Lung microvascular endothelial cell (primary cell): Measurements from ENCODE around the gene PTPN1. TPM values are rescaled to one million over a fixed set of nuclear protein-coding genes. Genes with fewer than 3 reads are reported as not detected.
"Not testable (repeated sequence)": the region's sequence is repeated elsewhere in the genome, so short reads cannot be mapped to it uniquely, and the experiment has no call there.

Source experiments
- DNase-seq, 2 donors: peaks; one replicate each; pipeline versions ENCODE4 v3.0.0 to v3.0.0-alpha.2; 2010; ENCODE audit warnings: low read depth in 2 of 2
- total RNA-seq: library from RNA; depleted of rRNA; stranded (reverse); fragments of >200 nt; gene quantifications from 2 replicates; pipeline ENCODE4 v1.2.1, GENCODE V29; 2014

PTPN1 gene
- total RNA-seq, 1 donor from 2014 or later: 25.6 TPM

GRCh38 chr20:50608750-50609104, 98.5 kb downstream of the PTPN1 start:
- no peak for DNase-seq

DNA sequence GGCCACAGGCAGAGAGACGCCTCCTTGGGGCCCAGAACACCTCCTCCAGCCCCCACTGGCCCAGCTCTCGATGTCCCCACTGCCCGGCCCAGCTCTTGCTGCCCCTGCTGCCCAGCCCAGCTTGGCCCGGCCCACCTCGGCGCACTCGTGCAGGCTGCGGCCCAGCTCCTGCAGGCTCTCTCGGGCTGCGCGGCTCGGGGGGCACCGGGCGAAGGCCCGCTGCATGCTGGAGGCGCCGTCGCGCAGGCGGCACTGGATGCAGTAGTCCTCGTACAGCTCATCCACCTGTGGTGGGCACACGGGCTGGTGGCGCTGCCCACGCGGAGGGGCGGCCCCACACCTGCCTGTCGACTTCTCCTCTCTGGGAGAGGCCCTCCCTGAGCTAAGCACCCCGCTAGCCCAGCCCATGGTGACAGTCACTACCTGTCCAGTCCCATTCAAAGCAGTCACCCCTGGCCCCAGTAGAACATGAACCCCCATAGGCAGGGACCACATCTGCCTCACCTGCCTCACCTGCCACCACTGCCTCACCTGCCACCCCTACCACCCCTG, 99.3 kb downstream of the PTPN1 start:
- DNase-seq: no peak

DNA sequence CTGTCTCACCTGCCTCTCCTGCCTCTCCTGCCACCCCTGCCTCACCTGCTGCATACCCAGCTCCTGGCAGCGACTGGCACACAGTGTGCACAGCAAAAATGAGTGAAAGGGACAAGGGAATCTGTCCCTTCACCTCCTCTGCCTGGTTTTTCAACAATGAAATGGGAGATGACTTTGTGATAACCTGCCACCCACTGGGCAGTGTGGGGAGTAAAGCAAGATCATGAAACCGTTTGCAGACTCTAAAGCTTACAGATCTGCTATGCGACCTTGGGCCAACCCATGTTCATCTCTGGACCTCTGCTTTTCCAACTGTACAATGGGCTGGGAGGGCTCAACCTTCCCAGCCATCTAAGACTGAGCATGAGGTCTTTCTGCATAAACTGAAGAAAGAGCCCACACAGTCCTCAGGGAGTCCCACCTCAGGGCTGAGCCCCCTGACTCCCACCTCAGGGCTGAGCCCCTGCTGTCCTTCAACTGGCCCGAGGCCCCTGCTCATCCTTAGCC, 100.1 kb downstream of the PTPN1 start:
- DNase-seq: no peak

- no peak for DNase-seq
Observed at GRCh38 chr20:50611128-50611810, 101.1 kb downstream of the PTPN1 start.

DNA sequence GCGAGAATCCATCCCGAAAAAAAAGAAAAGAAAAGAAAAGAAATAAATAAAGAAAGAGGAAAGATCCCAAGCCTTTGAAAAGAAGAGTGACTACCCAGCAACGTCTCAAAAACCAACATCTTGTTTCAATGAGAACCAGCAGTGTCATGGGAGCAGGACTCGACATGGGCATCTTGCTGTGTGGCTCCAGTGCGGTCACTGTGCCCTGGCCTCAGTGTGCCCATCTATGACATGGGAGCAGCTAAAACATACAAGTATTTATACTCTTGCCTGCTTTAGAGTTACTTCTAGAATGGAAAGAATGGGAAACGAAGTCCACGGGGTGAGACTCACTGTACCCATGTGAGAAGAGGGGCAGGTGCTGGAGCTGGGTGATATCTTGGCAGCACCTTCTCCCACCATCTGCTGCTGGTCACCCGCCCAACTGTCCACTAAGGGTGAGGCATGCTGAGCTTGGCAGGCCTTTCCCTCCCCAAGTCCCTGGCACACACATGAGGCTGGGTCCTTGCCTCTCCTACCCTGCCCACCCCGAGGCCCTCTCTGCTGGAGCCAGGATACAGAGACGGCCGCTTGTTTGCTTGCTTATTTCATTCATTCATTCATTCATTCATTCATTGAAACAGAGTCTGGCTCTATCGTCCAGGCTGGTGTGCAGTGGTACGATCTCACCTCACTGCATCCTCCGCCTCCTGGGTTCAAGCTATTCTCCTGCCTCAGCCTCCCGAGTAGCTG, 103.4 kb downstream of the PTPN1 start:
- no peak for DNase-seq

DNA sequence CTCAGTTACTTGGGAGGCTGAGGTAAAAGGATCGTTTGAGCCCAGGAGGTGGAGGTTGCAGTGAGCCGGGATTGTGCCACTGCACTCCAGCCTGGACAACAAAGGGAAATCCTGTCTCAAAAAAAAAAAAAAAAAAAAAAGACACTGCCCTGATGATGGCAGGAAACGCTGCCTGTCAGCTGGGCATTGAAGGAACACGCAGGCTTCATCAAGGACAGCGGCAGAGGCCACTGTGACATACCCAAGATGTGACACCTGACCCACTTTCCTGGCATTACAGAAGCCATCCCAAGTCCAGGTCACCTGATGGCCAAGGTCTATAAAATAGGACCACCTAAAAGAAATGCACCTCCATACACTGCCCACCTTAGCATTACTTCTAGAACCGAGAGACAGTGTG, 105.2 kb downstream of the PTPN1 start:
- DNase-seq: no peak

GRCh38 chr20:50617022-50617421, 106.8 kb downstream of the PTPN1 start:
- DNase-seq: no peak

- DNase-seq: no peak
Observed at GRCh38 chr20:50618537-50618936, 108.4 kb downstream of the PTPN1 start.

- DNase-seq: not testable (repeated sequence)
Observed at GRCh38 chr20:50620459-50620858, 110.3 kb downstream of the PTPN1 start.

DNA sequence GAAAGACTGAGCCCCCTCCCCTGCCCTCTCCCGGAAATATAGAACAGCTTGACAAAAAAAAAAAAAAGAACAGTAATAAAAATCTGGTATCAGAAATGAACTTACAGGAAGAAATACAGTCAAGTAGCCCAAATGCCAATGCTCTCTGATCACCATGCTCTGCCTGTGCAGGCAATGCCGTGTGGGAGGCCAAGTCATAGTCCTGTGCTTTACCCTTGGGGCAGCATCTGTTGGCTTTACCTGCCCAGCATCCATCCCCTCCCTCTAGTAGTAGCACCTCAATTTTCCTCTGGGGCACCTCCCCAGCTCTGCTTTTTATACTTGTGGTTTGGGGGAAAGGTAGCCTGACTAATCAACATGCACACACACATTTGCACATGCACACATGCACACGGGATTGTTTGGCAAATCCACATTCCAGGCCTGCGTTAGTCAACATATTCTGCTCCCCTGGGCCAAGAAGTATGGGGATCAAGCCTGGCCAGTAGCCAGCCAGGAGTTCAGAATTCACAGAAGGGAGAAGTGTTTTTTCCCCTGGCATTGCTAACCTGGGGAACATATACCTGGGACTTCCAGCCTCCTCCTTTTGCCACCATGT, 111.0 kb downstream of the PTPN1 start:
- no peak for DNase-seq

GRCh38 chr20:50624351-50625016, 114.3 kb downstream of the PTPN1 start:
- DNase-seq: no peak

DNA sequence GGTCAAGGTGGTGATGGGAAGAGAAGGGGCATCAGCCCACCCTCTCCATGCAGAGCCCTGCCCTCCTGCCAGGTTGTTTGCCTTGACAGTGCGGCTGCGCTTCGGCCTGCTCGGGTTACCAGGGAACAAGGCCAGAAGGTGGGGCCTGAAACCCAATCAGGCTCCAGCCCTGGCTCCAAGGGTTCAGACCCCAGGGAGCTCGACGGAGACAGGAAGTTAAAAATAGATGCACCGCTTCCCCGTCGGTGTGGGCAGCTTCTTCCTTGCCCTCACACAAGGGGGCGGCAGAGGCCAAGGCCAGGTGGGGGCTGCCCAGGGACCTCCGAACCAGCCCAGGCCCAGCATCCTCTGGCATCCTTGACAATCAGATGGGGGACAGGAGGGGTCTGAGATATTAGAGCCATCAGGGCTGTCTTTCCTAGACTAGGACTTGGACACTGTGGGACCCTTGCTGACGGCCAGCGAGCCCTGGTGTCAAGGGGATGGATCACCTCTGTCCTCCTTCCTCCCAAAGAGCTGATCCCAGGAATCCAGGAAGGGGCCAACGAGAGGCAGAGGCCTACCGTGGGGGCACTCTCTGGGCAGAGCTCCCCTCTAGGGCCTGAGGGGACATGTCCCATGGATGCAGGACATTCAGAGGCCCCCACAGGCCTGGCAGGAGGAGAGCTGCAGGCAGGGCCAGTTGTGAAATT, 115.9 kb downstream of the PTPN1 start:
- peak; percentile 16 to 26 for DNase-seq

DNA sequence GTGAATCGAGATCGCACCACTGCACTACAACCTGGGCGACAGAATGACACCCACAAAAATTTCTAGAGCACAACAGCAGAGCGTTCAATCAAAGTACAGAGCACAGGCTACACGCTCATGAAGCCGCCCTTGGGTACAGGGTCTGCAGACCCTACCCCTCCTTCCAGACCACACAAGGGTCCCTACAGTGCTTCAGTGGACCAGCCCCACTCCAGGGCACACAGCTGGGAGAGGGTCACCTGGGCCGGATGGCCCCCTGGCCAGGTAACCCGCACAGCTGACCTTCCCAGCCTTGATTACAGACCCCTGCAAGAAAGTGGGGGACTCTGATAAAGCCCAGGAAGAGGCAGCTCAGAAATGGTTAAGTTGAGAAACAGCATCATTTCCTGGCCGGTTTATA, 117.6 kb downstream of the PTPN1 start:
- no peak for DNase-seq

GRCh38 chr20:50628332-50628731, 118.1 kb downstream of the PTPN1 start:
- no peak for DNase-seq

DNA sequence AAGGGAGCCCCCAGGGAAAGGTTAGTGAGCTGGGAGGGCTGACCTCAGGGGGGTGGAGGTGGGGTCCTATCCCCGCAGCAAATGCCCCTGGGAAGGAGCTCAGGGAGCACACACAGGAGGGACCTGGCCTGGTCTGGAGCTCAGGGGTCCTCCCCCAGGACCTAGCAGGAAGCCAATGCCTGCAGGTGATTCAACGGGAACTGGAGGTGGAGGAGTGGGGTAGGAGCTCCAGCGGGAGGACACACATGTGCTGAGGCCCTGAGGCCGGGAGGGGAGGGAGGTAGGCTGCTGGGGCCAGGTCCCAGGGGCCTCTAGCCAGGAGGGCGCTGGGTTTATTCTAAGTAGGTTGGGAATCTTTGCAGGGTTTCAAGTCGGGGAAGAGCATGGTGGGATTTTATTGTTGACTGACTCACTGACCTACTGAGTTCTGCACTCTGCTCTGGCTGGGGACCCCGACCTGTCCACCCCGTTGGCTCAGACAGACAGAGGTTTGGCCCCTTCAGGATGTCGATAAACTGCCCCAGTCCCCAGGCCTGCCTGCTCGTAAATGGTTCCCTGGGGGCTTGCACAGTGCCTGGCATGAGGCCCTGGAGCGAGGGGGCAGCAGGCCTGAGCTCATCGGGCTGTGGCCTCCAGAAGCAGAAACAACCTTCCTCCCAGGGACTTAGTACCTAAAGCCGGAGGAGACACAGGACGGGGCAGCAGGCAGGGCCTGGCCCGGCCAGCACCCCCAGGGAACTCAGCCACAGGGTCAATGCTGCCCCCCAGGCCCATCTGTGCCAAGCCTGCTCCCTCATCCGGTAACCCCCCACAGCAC, 118.9 kb downstream of the PTPN1 start:
- no peak for DNase-seq

GRCh38 chr20:50629670-50630045, 119.5 kb downstream of the PTPN1 start:
- no peak for DNase-seq

DNA sequence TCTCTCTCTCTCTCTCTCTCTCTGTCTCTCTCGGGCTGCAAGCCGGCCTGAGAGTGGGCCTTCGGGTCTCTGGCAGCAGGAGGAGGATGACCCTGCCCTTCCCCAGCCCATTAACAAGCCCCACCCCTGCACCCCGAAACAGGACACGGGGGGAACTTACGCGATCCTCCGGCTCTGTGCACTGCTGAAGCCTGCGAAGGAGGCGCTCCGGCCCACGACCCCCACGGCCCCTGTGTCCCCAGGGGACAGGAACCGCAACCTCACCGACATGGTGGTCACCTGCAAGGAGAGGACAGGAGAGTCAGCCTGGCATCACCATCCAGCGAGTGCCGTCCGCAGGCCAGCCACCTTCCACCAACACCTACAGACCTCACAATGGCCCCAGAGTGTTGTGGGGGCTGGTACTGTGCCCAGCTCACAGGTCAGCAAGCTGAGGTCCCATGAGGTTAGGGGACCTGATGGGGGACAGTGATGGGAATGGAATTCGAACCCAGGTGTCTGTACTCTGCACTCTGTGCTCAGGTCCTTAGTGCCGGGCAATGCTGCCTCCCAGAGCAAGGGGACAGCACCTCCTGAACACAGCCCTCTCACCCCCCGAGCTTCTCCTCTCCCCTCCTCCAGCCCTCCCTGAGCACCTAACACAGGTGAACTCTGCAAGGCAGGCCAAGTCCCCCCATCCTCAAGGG, 120.5 kb downstream of the PTPN1 start:
- DNase-seq: no peak

DNA sequence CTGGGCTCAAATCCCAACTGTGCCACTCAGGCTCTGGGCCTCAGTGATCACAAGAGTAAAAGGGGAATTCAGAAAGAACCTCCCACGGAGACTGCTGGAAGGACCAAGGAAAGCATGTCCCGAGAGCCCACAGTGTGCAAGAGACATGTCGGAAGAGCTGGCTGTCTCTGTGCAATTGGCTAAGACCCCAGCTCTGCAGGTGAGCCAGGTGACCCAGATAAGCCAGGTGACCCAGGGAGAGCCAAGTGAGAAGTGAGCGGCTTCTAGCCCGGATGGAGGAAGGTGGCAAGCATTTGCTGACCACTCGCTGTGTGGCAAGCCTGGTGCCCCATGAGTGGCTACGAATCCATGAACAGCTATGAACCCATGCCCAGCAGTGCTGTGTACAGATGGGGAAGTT, 122.1 kb downstream of the PTPN1 start:
- no peak for DNase-seq

DNA sequence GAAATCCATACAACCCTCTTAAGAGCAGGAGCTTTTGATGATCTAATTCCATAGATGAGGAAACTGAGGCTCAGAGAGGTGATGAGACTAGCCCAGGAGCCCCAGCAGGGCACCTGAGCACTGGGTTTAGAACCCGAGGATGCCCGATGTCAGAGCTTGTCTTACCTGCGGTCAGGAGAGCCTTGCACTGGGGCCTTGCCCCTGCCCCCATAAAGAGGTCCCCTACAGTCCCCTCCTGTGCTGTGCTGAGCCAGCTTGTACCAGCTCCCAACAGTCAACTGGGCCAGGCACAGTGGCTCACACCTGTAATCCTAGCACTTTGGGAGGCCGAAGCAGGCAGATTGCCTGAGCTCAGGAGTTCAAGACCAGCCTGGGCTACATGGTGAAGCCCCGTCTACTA, 122.5 kb downstream of the PTPN1 start:
- DNase-seq: no peak

GRCh38 chr20:50633361-50633760, 123.2 kb downstream of the PTPN1 start:
- no peak for DNase-seq
